NCI-H510A (cell line): ENCODE measurements around the gene CCNL1.
"Not testable (repeated sequence)": the region's sequence is repeated elsewhere in the genome, so short reads cannot be mapped to it uniquely, and the experiment has no call there.

ENCODE experiments used
- DNase-seq: peaks from one replicate; lab custom pipeline; 2025; lab: John Stamatoyannopoulos, UW

The CCNL1 gene

DNA sequence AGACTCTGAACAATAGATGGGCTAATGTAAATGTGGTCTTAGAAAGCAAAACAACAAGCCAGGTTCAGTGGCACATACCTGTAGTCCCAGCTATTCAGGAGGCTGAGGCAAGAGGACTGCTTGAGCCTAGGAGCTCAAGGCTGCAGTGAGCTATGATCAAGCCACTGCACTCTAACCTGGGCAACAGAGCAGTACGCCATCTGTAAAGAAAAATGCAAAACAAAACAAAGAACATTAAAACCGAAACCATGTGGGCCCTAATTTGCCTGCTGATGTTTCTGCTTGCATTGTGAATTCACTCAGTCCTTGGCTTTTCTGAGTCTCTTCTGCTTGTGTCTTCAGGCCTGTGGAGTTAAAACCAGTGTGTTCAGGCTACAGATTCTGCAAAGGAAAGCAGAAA, 56.7 kb downstream of the CCNL1 start:
- no peak for DNase-seq

- not testable (repeated sequence) for DNase-seq
Measured at GRCh38 chr3:157102595-157102994, 57.4 kb downstream of the CCNL1 start.

DNA sequence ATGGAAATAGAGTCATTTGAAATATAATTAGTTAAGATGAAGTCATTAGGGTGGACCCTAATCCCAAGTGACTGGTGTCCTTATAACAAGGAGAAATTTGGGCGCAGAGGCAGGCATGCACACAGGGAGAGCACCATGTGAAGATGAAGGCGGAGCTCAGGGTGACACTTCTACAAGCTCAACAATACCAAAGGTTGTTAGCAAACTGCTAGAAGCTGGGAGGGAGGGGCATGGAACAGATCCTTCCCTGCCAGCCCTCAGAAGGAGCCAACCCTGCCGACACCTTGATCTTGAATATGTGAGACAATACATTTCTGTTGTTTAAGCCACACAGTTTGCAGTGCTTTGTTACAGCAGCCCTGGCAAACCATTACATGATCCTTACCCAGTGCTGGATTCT, 57.8 kb downstream of the CCNL1 start:
- no peak for DNase-seq

GRCh38 chr3:157101486-157101885, 58.5 kb downstream of the CCNL1 start:
- DNase-seq: no peak

GRCh38 chr3:157100608-157101396, 59.1 kb downstream of the CCNL1 start:
- no peak for DNase-seq

GRCh38 chr3:157100096-157100477, 59.9 kb downstream of the CCNL1 start:
- DNase-seq: no peak

DNA sequence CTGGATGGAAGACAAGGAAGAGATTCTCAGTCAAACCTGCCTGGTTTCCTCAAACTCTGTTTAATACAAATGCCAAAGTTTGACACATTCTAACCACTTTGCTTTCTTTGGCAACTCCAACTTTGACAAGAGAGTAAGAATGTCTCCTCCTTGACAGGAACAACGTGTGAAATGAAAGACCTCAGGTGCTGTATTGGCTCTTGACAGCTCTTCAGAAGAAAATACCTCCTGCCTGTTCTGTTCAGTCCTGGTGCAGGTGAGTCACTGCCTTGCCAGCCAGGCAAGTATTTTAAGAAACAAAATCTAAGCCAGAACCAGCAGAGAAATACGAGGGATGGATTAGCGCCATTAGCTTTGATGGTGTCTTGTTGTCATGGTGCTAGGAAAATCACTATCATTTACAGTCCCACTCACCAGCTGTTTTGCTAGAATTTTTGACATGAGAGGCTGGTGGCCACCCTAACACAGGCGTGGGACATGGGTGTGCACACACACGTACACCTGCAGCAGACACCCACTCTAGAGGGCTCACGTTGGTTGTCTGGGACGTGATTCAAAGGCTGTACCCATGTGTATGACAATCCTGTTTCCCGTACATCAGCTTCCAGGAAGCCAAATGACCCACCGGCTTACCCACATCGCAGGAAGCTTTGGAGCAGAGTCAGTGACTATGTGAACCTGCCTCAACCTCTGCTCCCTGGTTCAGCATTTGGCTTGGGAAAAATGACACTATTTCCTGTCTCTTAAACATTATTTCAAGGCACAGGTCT, 60.4 kb downstream of the CCNL1 start:
- DNase-seq: no peak

DNA sequence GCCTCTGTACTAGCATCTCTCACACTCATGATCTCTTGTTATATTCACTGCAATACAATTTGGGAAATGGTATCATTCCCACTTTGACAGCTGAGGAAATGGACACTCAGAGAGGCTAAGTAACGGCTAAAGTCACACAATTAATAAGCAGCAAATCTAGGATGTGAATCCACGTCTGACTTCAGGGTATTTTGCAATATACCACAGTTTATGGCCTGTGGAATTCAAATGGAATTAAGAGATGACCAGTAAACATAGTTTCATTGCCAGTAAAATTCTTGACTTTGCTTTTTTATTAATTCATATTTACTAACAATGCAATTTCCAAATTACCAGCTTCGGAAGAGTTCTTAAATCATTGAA, 61.1 kb downstream of the CCNL1 start:
- DNase-seq: no peak

DNA sequence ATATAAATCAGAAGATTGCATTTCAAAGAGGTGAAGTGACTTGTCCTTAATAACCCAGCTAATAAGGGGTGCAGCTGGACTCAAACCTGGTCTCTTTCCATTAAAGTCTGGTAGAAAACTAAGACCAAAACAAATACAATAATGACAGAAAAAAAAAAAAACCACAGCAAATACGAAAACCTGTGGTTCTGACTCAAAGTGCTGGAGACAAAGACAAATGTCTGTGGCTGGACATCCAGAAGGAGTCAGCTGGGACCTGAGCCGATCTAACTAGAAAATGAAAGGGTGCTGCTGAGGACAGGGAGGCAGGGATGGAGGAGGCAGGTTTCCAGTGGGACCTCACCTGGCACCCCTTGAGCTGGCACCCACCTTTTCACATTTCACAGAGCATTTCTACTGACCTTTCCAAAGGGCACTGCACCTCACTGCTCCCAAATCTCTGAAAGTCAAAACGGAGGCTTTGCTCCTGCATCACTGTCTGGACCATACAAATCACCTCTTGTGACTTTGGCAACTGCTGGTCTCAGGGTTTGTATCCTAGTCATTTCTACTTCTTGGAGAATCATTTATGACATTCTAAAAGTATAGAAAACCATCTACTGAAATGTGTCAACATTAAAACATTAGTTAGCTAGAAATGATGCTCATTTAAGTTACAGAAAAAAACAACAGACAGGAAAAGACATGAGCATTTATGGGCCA, 61.7 kb downstream of the CCNL1 start:
- DNase-seq: no peak
